Neural cell (in vitro differentiated cells): ENCODE results near the gene SIK3.

Experiments
- CTCF ChIP-seq: fragments of 450-650 bp; IDR thresholded peaks from 2 replicates; pipeline ENCODE4 v1.5.1; 2014; ENCODE audit warnings: antibody characterized with exemption, mild to moderate bottlenecking, moderate library complexity; ENCODE audit not compliant: poor library complexity, severe bottlenecking
- EP300 ChIP-seq: fragments of 450-650 bp; conservative IDR thresholded peaks from 2 replicates; pipeline ENCODE4 v1.6.1; 2014; ENCODE audit warnings: antibody characterized with exemption, mild to moderate bottlenecking, moderate library complexity; ENCODE audit not compliant: poor library complexity, severe bottlenecking
- EZH2 ChIP-seq: fragments of 200-600, 300-800 bp; shearing (Covaris generic), sonication (generic); IDR thresholded peaks from 2 replicates; pipeline ENCODE4 v1.6.1; 2014; ENCODE audit warnings: antibody characterized with exemption, low read length, borderline replicate concordance, mild to moderate bottlenecking; ENCODE audit not compliant: insufficient read depth, poor library complexity, severe bottlenecking
- MXI1 ChIP-seq: fragments of 450-650 bp; conservative IDR thresholded peaks from 2 replicates; pipeline ENCODE4 v1.6.1; 2014; ENCODE audit warnings: antibody characterized with exemption, mild to moderate bottlenecking; ENCODE audit not compliant: poor library complexity, severe bottlenecking
- POLR2AphosphoS5 ChIP-seq: IDR thresholded peaks from 2 replicates; pipeline ENCODE4 v1.6.1; 2012
- RAD21 ChIP-seq: fragments of 450-650 bp; conservative IDR thresholded peaks from 2 replicates; pipeline ENCODE4 v1.6.1; 2014; ENCODE audit warnings: antibody characterized with exemption, mild to moderate bottlenecking, moderate library complexity

- TF ChIP-seq POLR2AphosphoS5 (no peak), MXI1 (no peak), CTCF (no peak), RAD21 (no peak), EP300 (no peak), EZH2 (no peak)
Observed at GRCh38 chr11:116793772-116794097, 304.5 kb downstream of the SIK3 start.
